ENCODE results near the gene SRPRB.

DNA sequence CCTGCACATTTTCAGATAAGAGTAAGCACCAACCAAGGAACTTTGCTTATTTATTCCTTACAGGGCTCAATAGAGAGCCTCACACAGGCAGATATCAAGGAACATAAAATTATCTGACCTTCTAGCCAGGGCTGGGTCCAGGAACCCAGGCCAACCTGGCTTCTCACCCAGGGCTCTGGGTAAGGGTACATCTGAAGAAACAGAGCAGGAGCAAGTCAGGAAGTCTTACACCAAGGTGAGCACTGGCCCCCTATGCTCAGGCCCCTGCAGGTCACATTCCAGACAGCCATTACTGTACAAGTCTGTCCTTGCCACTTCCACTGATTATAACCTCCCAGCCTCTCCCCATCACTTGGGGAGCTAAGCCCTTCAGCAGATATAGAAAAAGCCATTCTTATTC lies 40.4 kb upstream of the SRPRB start:
- TF ChIP-seq, protein P1, sequence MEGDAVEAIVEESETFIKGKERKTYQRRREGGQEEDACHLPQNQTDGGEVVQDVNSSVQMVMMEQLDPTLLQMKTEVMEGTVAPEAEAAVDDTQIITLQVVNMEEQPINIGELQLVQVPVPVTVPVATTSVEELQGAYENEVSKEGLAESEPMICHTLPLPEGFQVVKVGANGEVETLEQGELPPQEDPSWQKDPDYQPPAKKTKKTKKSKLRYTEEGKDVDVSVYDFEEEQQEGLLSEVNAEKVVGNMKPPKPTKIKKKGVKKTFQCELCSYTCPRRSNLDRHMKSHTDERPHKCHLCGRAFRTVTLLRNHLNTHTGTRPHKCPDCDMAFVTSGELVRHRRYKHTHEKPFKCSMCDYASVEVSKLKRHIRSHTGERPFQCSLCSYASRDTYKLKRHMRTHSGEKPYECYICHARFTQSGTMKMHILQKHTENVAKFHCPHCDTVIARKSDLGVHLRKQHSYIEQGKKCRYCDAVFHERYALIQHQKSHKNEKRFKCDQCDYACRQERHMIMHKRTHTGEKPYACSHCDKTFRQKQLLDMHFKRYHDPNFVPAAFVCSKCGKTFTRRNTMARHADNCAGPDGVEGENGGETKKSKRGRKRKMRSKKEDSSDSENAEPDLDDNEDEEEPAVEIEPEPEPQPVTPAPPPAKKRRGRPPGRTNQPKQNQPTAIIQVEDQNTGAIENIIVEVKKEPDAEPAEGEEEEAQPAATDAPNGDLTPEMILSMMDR (IDR thresholded peaks at IDR 0.05), result no peak
- TF ChIP-seq POLR2A (IDR thresholded peaks at IDR 0.05), result no peak
